Stimulated activated CD4-positive, alpha-beta T cell treated with anti-CD3 and anti-CD28 coated beads, TNF-alpha, amount 100 ng/mL, for 24 hours (primary cell): ENCODE measurements around the gene LIMS1.
"Not testable (repeated sequence)": the region's sequence is repeated elsewhere in the genome, so short reads cannot be mapped to it uniquely, and the experiment has no call there.

Experiments used
- DNase-seq, 3 experiments: peaks; one replicate each; pipeline ENCODE4 v3.0.0-alpha.2; 2020; ENCODE audit warnings: low read depth in 3 of 3

Gene LIMS1

DNA sequence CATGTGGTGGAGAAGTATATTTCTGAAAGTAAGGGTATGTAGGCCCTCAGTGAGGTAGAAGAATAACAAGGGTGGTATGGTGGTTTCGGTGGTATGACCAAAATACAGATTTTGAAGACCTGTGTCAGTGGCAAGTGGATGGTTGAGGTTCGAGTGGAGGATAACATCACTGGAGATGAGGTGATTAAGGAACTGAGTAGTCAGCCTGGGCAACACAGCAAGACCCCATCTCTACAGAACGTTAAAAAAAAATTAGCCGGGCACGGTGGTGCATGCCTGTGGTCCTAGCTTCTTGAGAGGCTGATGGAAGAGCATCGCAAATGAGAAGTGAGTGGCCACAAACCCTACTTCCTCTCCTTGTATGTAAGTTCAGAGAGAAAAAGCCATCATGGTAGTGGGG is 200.4 kb downstream of the LIMS1 start:
- DNase-seq, result not testable (repeated sequence)
